Neural cell (in vitro differentiated cells): ENCODE measurements around the gene HSDL2. TPM values are rescaled to one million over a fixed set of nuclear protein-coding genes. Genes with fewer than 3 reads are reported as not detected.
"Not testable (repeated sequence)": the region's sequence is repeated elsewhere in the genome, so short reads cannot be mapped to it uniquely, and the experiment has no call there.

Source experiments
- H2AFZ ChIP-seq: fragments of 200-600, 300-800 bp; sonication (generic), shearing (Covaris generic); 2 replicates; pipeline ENCODE4 v1.6.0; 2014; ENCODE audit warnings: low read depth, mild to moderate bottlenecking, antibody characterized with exemption, low read length, moderate library complexity
- H3F3A ChIP-seq: fragments of 200-600 bp; shearing (Covaris generic); 2 replicates; pipeline ENCODE4 v1.6.1; 2016; ENCODE audit warnings: mild to moderate bottlenecking, moderate library complexity, mixed read lengths, antibody characterized with exemption, low read length; ENCODE audit not compliant: insufficient read depth, poor library complexity, severe bottlenecking
- H3K27ac ChIP-seq: fragments of 200-600, 300-800 bp; sonication (generic), shearing (Covaris generic); 2 replicates; pipeline ENCODE4 v1.5.1; 2014; ENCODE audit warnings: mild to moderate bottlenecking, low read length, moderate library complexity
- H3K27me3 ChIP-seq: fragments of 300-800, 200-600 bp; sonication (generic), shearing (Covaris generic); 2 replicates; pipeline ENCODE4 v1.6.0; 2014; ENCODE audit warnings: mild to moderate bottlenecking, low read depth, low read length, moderate library complexity; ENCODE audit not compliant: insufficient read depth
- H3K36me3 ChIP-seq: fragments of 300-800, 200-600 bp; sonication (generic), shearing (Covaris generic); 2 replicates; pipeline ENCODE4 v1.5.1; 2014; ENCODE audit warnings: mild to moderate bottlenecking, antibody characterized with exemption, low read length, moderate library complexity; ENCODE audit not compliant: insufficient read depth
- H3K4me2 ChIP-seq: fragments of 300-800, 200-600 bp; sonication (generic), shearing (Covaris generic); 2 replicates; pipeline ENCODE4 v1.6.0; 2014; ENCODE audit warnings: mild to moderate bottlenecking, low read length
- H3K4me3 ChIP-seq: fragments of 300-800, 200-600 bp; sonication (generic), shearing (Covaris generic); 2 replicates; pipeline ENCODE4 v1.5.1; 2014; ENCODE audit warnings: mild to moderate bottlenecking, low read length, moderate library complexity
- H3K79me2 ChIP-seq: fragments of 200-600 bp; shearing (Covaris generic); replicated peaks from 2 replicates; pipeline ENCODE4 v1.6.0; 2014; ENCODE audit warnings: mild to moderate bottlenecking, low read length, moderate library complexity; ENCODE audit not compliant: insufficient read depth
- H3K9ac ChIP-seq: fragments of 300-800, 200-600 bp; sonication (generic), shearing (Covaris generic); 2 replicates; pipeline ENCODE4 v1.6.1; 2016; ENCODE audit warnings: mild to moderate bottlenecking, low read length, mixed read lengths
- H3K9me2 ChIP-seq: fragments of 200-600 bp; shearing (Covaris generic); 2 replicates; pipeline ENCODE4 v1.6.1; 2016; ENCODE audit warnings: mild to moderate bottlenecking, low read length, mixed read lengths; ENCODE audit not compliant: insufficient read depth
- H3K9me3 ChIP-seq: fragments of 200-600, 300-800 bp; sonication (generic), shearing (Covaris generic); 2 replicates; pipeline ENCODE4 v1.6.1; 2016; ENCODE audit warnings: mild to moderate bottlenecking, mixed run types, low read length, moderate library complexity, mixed read lengths
- H4K20me1 ChIP-seq: fragments of 200-600 bp; shearing (Covaris generic); 2 replicates; pipeline ENCODE4 v1.6.1; 2016; ENCODE audit warnings: mild to moderate bottlenecking, mixed run types; ENCODE audit not compliant: insufficient read depth
- CTCF ChIP-seq: fragments of 450-650 bp; IDR thresholded peaks from 2 replicates; pipeline ENCODE4 v1.5.1; 2014; ENCODE audit warnings: antibody characterized with exemption, mild to moderate bottlenecking, moderate library complexity; ENCODE audit not compliant: poor library complexity, severe bottlenecking
- EP300 ChIP-seq: fragments of 450-650 bp; conservative IDR thresholded peaks from 2 replicates; pipeline ENCODE4 v1.6.1; 2014; ENCODE audit warnings: antibody characterized with exemption, mild to moderate bottlenecking, moderate library complexity; ENCODE audit not compliant: poor library complexity, severe bottlenecking
- EZH2 ChIP-seq: fragments of 200-600, 300-800 bp; shearing (Covaris generic), sonication (generic); IDR thresholded peaks from 2 replicates; pipeline ENCODE4 v1.6.1; 2014; ENCODE audit warnings: antibody characterized with exemption, low read length, borderline replicate concordance, mild to moderate bottlenecking; ENCODE audit not compliant: insufficient read depth, poor library complexity, severe bottlenecking
- MXI1 ChIP-seq: fragments of 450-650 bp; conservative IDR thresholded peaks from 2 replicates; pipeline ENCODE4 v1.6.1; 2014; ENCODE audit warnings: antibody characterized with exemption, mild to moderate bottlenecking; ENCODE audit not compliant: poor library complexity, severe bottlenecking
- POLR2AphosphoS5 ChIP-seq: IDR thresholded peaks from 2 replicates; pipeline ENCODE4 v1.6.1; 2012
- RAD21 ChIP-seq: fragments of 450-650 bp; conservative IDR thresholded peaks from 2 replicates; pipeline ENCODE4 v1.6.1; 2014; ENCODE audit warnings: antibody characterized with exemption, mild to moderate bottlenecking, moderate library complexity
- REST ChIP-seq: IDR thresholded peaks from 2 replicates; pipeline ENCODE4 v1.6.1; 2012; ENCODE audit warnings: borderline replicate concordance
- SMC3 ChIP-seq: fragments of 450-650 bp; conservative IDR thresholded peaks from 2 replicates; pipeline ENCODE4 v1.6.1; 2014; ENCODE audit warnings: antibody characterized with exemption, mild to moderate bottlenecking, moderate library complexity; ENCODE audit not compliant: poor library complexity
- TAF1 ChIP-seq: IDR thresholded peaks from 2 replicates; pipeline ENCODE4 v1.6.1; 2012; ENCODE audit warnings: low read depth
- polyA plus RNA-seq: library from polyadenylated mRNA; depleted of rRNA; stranded (reverse); fragments of >200 nt; gene quantifications from 2 replicates; pipeline ENCODE4 v1.2.3, GENCODE V29; 2014

Gene HSDL2
- polyA plus RNA-seq, 1 donor from 2014 or later, result 9.0 TPM

GRCh38 chr9:112389897-112390296 is 10.0 kb downstream of the HSDL2 start:
- H3K9me2 ChIP-seq, H3K27ac ChIP-seq, H4K20me1 ChIP-seq, H3K79me2 ChIP-seq, H3K9me3 ChIP-seq, H3K4me3 ChIP-seq, H3K36me3 ChIP-seq, H3K9ac ChIP-seq, H2AFZ ChIP-seq, H3K27me3 ChIP-seq, H3F3A ChIP-seq, H3K4me2 ChIP-seq: not testable (repeated sequence)

GRCh38 chr9:112391936-112392560 is 12.1 kb downstream of the HSDL2 start:
- H4K20me1 ChIP-seq, H3K27me3 ChIP-seq, H3K4me2 ChIP-seq, H3K9me2 ChIP-seq, H3K9ac ChIP-seq, H3K36me3 ChIP-seq, H3K4me3 ChIP-seq, H3K9me3 ChIP-seq, H3K27ac ChIP-seq, H3F3A ChIP-seq, H3K79me2 ChIP-seq, H2AFZ ChIP-seq: not testable (repeated sequence)

- H3K79me2 ChIP-seq, H3K36me3 ChIP-seq, H3K9me3 ChIP-seq, H2AFZ ChIP-seq, H3K27ac ChIP-seq, H3K27me3 ChIP-seq, H3K9ac ChIP-seq, H3K4me3 ChIP-seq, H3F3A ChIP-seq, H4K20me1 ChIP-seq, H3K4me2 ChIP-seq, H3K9me2 ChIP-seq: not testable (repeated sequence)
These were observed 13.2 kb downstream of the HSDL2 start for GRCh38 chr9:112393146-112393545.

GRCh38 chr9:112396416-112396815 is 16.5 kb downstream of the HSDL2 start:
- Histone ChIP-seq H3K9ac (no peak overlapping the region), H3K36me3 (no peaks in the 10 kb centered on the region), H3K4me3 (no peak overlapping the region), H3K79me2 (no peaks in the 10 kb centered on the region), H2AFZ (no peak overlapping the region), H3F3A (no peaks in the 10 kb centered on the region), H3K9me3 (no peaks in the 10 kb centered on the region), H3K27me3 (no peaks in the 10 kb centered on the region), H4K20me1 (no peaks in the 10 kb centered on the region), H3K4me2 (no peak overlapping the region), H3K27ac (no peak overlapping the region), H3K9me2 (no peaks in the 10 kb centered on the region)
- no peak for TF ChIP-seq TAF1
- TF ChIP-seq RAD21, result no peak
- no peak for TF ChIP-seq EZH2
- TF ChIP-seq CTCF, result no peak
- no peak for TF ChIP-seq MXI1
- no peak for TF ChIP-seq SMC3
- no peak for TF ChIP-seq EP300
- no peak for TF ChIP-seq POLR2AphosphoS5
- no peak for TF ChIP-seq REST
